Stimulated activated CD4-positive, alpha-beta T cell treated with anti-CD3 and anti-CD28 coated beads, Interleukin-2, amount 100 ng/mL, for 24 hours (primary cell): ENCODE results near the gene PWWP2B.
"Not testable (repeated sequence)": the region's sequence is repeated elsewhere in the genome, so short reads cannot be mapped to it uniquely, and the experiment has no call there.

Source experiments
- DNase-seq, 2 donors: peaks; one replicate each; pipeline ENCODE4 v3.0.0-alpha.2; 2020

PWWP2B gene

GRCh38 chr10:132434405-132435005, 37.5 kb downstream of the PWWP2B start:
- DNase-seq = peak; percentile 73 to 77

- not testable (repeated sequence) for DNase-seq
Observed at GRCh38 chr10:132435320-132435719, 38.3 kb downstream of the PWWP2B start.

- DNase-seq = not testable (repeated sequence)
Observed at GRCh38 chr10:132436096-132436495, 39.1 kb downstream of the PWWP2B start.

GRCh38 chr10:132436861-132437410, 39.9 kb downstream of the PWWP2B start:
- DNase-seq = no peak

- DNase-seq = no peak
Observed at GRCh38 chr10:132437541-132437950, 40.5 kb downstream of the PWWP2B start.

- DNase-seq = no peak
Observed at GRCh38 chr10:132438091-132439024, 41.4 kb downstream of the PWWP2B start.

GRCh38 chr10:132439025-132439388, 42.0 kb downstream of the PWWP2B start:
- DNase-seq = no peak

- no peak for DNase-seq
Observed at GRCh38 chr10:132439424-132440163, 42.6 kb downstream of the PWWP2B start.

GRCh38 chr10:132440791-132441565, 44.0 kb downstream of the PWWP2B start:
- DNase-seq = no peak

- DNase-seq = no peak
Observed at GRCh38 chr10:132441818-132442524, 45.0 kb downstream of the PWWP2B start.

- DNase-seq = no peak
Observed at GRCh38 chr10:132442636-132443035, 45.6 kb downstream of the PWWP2B start.

GRCh38 chr10:132443605-132443982, 46.6 kb downstream of the PWWP2B start:
- peak; percentile 71 to 77 for DNase-seq

- DNase-seq = no peak
Observed at GRCh38 chr10:132443983-132444876, 47.2 kb downstream of the PWWP2B start.

GRCh38 chr10:132444877-132445351, 47.9 kb downstream of the PWWP2B start:
- DNase-seq = no peak

- DNase-seq = no peak
Observed at GRCh38 chr10:132445516-132446194, 48.7 kb downstream of the PWWP2B start.

GRCh38 chr10:132446195-132446581, 49.2 kb downstream of the PWWP2B start:
- no peak for DNase-seq

- DNase-seq = peak; percentile 72 to 80
Observed at GRCh38 chr10:132446661-132447445, 49.9 kb downstream of the PWWP2B start.

GRCh38 chr10:132447446-132448247, 50.6 kb downstream of the PWWP2B start:
- DNase-seq = peak; percentile 70 to 73
